Body of pancreas (tissue), 4 donors: ENCODE data around the gene SEC24B. TPM values are rescaled to one million over a fixed set of nuclear protein-coding genes. Genes with fewer than 3 reads are reported as not detected.
A peak's percentile ranks its signal among the peaks of the same experiment; 100 is the strongest.

ENCODE experiments used
- ATAC-seq: fragments of 150-250 bp; one replicate; pipeline ENCODE4 v1.9.1; 2016
- DNase-seq, 4 donors: peaks; one replicate each; pipeline ENCODE4 v3.0.0-alpha.2; 2019
- H3K27ac ChIP-seq, 4 donors: fragments of 200-600 bp; sonication (generic); 1 replicate in 3 of 4; 2 replicates in 1 of 4; pipeline versions ENCODE4 v1.5.1 to v1.6.1; 2016 to 2019; ENCODE audit warnings: mild to moderate bottlenecking in 1 of 4, mixed read lengths in 1 of 4, moderate library complexity in 1 of 4
- H3K27me3 ChIP-seq, 2 donors: fragments of 200-600 bp; sonication (generic); one replicate each; pipeline ENCODE4 v1.6.0; 2016; ENCODE audit warnings: mild to moderate bottlenecking in 1 of 2
- H3K36me3 ChIP-seq, 2 donors: fragments of 200-600 bp; sonication (generic); replicated peaks in 1 of 2; 2 replicates each; pipeline ENCODE4 v1.5.1; 2016; ENCODE audit warnings: low read depth in 2 of 2; ENCODE audit not compliant: insufficient read depth in 1 of 2
- H3K4me1 ChIP-seq: fragments of 200-600 bp; sonication (generic); one replicate; pipeline ENCODE4 v1.6.0; 2016
- H3K4me3 ChIP-seq, 2 donors: fragments of 200-600 bp; sonication (generic); 1 replicate in 1 of 2; 2 replicates in 1 of 2; pipeline ENCODE4 v1.5.1; 2016 to 2019
- H3K9me3 ChIP-seq, 3 donors: fragments of 200-600 bp; sonication (generic); 1 replicate in 2 of 3; 2 replicates in 1 of 3; pipeline ENCODE4 v1.5.1; 2016
- POLR2A ChIP-seq, 3 donors: fragments of 450-650 bp; IDR thresholded peaks; one replicate each; pipeline ENCODE4 v1.6.1; 2016; ENCODE audit warnings: antibody characterized with exemption in 3 of 3, mild to moderate bottlenecking in 2 of 3
- WGBS, 2 donors: methylation state at CpG; one replicate each; pipeline ENCODE4 v1.1.5; 2017; 5-methylcytosine and 5-hydroxymethylcytosine counted together
- intact Hi-C: fragments of 100-400 bp; cut with DNase I; formaldehyde crosslinking; loops from one replicate; pipeline ENCODE4 v1.15.1; 2023
- total RNA-seq, 2 donors: library from RNA; depleted of rRNA; stranded (reverse); fragments of >200 nt; gene quantifications; one replicate each; pipeline ENCODE4 v1.1.0, GENCODE V29; 2016
- TF ChIP-seq, protein P1 (sequence below), 7 experiments: fragments of 450-650 bp in 4 of 7; fragments of 200-600 bp in 3 of 7; sonication (generic) in 3 of 7; IDR thresholded peaks; one replicate each; pipeline ENCODE4 v1.5.1; 2016 to 2019; ENCODE audit warnings: antibody characterized with exemption in 7 of 7

SEC24B gene
- total RNA-seq, 2 donors from 2014 or later = 10.2 to 16.3 TPM

GRCh38 chr4:109412776-109413175, 20.8 kb upstream of the SEC24B start:
- TF ChIP-seq POLR2A (IDR thresholded peaks at IDR 0.05) = no peak
- TF ChIP-seq, protein P1, sequence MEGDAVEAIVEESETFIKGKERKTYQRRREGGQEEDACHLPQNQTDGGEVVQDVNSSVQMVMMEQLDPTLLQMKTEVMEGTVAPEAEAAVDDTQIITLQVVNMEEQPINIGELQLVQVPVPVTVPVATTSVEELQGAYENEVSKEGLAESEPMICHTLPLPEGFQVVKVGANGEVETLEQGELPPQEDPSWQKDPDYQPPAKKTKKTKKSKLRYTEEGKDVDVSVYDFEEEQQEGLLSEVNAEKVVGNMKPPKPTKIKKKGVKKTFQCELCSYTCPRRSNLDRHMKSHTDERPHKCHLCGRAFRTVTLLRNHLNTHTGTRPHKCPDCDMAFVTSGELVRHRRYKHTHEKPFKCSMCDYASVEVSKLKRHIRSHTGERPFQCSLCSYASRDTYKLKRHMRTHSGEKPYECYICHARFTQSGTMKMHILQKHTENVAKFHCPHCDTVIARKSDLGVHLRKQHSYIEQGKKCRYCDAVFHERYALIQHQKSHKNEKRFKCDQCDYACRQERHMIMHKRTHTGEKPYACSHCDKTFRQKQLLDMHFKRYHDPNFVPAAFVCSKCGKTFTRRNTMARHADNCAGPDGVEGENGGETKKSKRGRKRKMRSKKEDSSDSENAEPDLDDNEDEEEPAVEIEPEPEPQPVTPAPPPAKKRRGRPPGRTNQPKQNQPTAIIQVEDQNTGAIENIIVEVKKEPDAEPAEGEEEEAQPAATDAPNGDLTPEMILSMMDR (IDR thresholded peaks at IDR 0.05) = no peak
- Histone ChIP-seq H3K27ac (no peak overlapping the region), H3K27me3 (no peaks in the 10 kb centered on the region), H3K9me3 (no peaks in the 10 kb centered on the region), H3K4me3 (no peak overlapping the region), H3K36me3 (no peaks in the 10 kb centered on the region), H3K4me1 (peaks cover 4% of the 10 kb centered on the region)
- intact Hi-C loops = no loop called here
- DNase-seq = peak in 1 of 4 donors; percentile 2
- 0 to 90% methylated on average over 1 of the region's 1 CpG for WGBS, 2 donors
- ATAC-seq = no peak

- TF ChIP-seq POLR2A (IDR thresholded peaks at IDR 0.05) = no peak
- TF ChIP-seq, protein P1 (IDR thresholded peaks at IDR 0.05) = no peak
- no peak for ATAC-seq
- WGBS, 2 donors = 56 to 59% methylated on average over 1 of the region's 1 CpG
- Histone ChIP-seq H3K27me3 (no peaks in the 10 kb centered on the region), H3K4me1 (peaks cover 4% of the 10 kb centered on the region), H3K9me3 (no peaks in the 10 kb centered on the region), H3K36me3 (no peaks in the 10 kb centered on the region), H3K27ac (no peak overlapping the region), H3K4me3 (no peak overlapping the region)
- intact Hi-C loops = no loop called here
- no peak for DNase-seq
Observed at GRCh38 chr4:109414938-109415337, 18.7 kb upstream of the SEC24B start.

- 82 to 92% methylated on average over 1 of the region's 1 CpG for WGBS, 2 donors
Observed at GRCh38 chr4:109418588-109418987, 15.0 kb upstream of the SEC24B start.

DNA sequence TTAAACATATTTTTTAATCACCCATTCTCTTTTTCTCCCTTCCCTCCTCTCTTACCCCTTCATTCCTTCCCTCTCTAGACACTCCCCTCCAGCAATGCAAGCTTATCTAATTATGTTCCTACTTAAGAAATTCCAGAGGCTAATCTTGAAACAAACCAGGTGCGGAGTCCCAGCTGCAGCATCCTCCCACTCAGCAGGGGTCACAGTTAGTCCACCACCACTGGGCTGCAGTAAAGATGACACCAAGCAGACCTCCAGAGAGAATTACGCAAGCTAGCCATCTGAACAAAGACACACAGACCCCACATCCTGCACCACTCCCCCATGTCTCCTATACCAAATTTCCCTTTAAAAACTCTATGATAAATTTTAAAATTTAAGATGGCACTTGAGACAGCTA, 13.9 kb upstream of the SEC24B start:
- no peaks in the 10 kb centered on the region for H3K27me3 ChIP-seq
- H3K9me3 ChIP-seq = no peaks in the 10 kb centered on the region
- no peaks in the 10 kb centered on the region for H3K36me3 ChIP-seq
- TF ChIP-seq, protein P1 (IDR thresholded peaks at IDR 0.05) = no peak
- no peak for TF ChIP-seq POLR2A (IDR thresholded peaks at IDR 0.05)
- ATAC-seq = no peak
- peaks cover 3% of the 10 kb centered on the region for H3K4me1 ChIP-seq
- no peak for DNase-seq
- WGBS, 2 donors = 81 to 85% methylated on average over 2 of the region's 2 CpGs
- H3K4me3 ChIP-seq = no peak overlapping the region
- intact Hi-C loops = loop anchor here (10.0 kb wide), 2 partner anchors 415 to 565 kb away; no protein-coding TSS in a partner anchor
- H3K27ac ChIP-seq = no peak overlapping the region

More at GRCh38 chr4:109418588-109418987, 15.0 kb upstream of the SEC24B start:
- intact Hi-C loops = no loop called here
- no peaks in the 10 kb centered on the region for H3K9me3 ChIP-seq
- H3K36me3 ChIP-seq = no peaks in the 10 kb centered on the region
- H3K4me1 ChIP-seq = peaks cover 3% of the 10 kb centered on the region
- ATAC-seq (no peak), DNase-seq (no peak)
- H3K27me3 ChIP-seq = no peaks in the 10 kb centered on the region
- TF ChIP-seq, protein P1 (IDR thresholded peaks at IDR 0.05) = no peak
- no peak for TF ChIP-seq POLR2A (IDR thresholded peaks at IDR 0.05)
- no peak overlapping the region for H3K27ac ChIP-seq
- no peak overlapping the region for H3K4me3 ChIP-seq

GRCh38 chr4:109424093-109424841, 9.3 kb upstream of the SEC24B start:
- DNase-seq (no peak), ATAC-seq (no peak)
- intact Hi-C loops = loop anchor here (10.0 kb wide), 2 partner anchors 411 to 561 kb away; no protein-coding TSS in a partner anchor
- H3K27me3 ChIP-seq = no peaks in the 10 kb centered on the region
- no peak overlapping the region for H3K27ac ChIP-seq
- H3K9me3 ChIP-seq = no peaks in the 10 kb centered on the region
- peaks cover 3% of the 10 kb centered on the region for H3K4me1 ChIP-seq
- no peaks in the 10 kb centered on the region for H3K36me3 ChIP-seq
- TF ChIP-seq, protein P1 (IDR thresholded peaks at IDR 0.05) = no peak
- TF ChIP-seq POLR2A (IDR thresholded peaks at IDR 0.05) = no peak
- WGBS, 2 donors = 84% methylated on average over 16 to 19 of the region's 19 CpGs
- no peak overlapping the region for H3K4me3 ChIP-seq
